Activated CD8-positive, alpha-beta memory T cell treated with anti-CD3 and anti-CD28 coated beads, Interleukin-2, amount 50 U/mL, for 1 hour (primary cell): ENCODE data around the gene KRT39.
"Not testable (repeated sequence)": the region's sequence is repeated elsewhere in the genome, so short reads cannot be mapped to it uniquely, and the experiment has no call there.

Source experiments
- DNase-seq: peaks from one replicate; pipeline ENCODE4 v3.0.0-alpha.2; 2020; ENCODE audit errors: extremely low read depth

KRT39 gene

DNA sequence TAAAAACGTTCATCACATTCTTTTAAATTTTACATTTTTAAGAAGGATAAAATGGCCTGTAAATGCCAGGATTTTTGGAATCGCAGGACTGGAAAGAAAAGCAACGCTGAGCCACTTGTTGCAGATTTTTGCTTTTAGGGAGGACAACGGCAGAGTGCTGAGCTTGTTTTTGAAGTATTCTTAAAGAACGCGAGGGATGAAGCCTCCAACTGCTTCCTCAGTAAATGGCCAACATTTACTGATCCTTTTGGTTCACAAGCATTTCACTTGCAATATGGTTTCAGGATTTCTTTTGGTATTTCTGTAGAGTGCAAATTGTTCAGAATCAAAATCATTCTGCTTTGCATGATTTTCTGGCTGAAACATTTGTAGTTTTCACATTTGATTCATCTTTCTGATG lies 26.5 kb downstream of the KRT39 start:
- DNase-seq = no peak

DNA sequence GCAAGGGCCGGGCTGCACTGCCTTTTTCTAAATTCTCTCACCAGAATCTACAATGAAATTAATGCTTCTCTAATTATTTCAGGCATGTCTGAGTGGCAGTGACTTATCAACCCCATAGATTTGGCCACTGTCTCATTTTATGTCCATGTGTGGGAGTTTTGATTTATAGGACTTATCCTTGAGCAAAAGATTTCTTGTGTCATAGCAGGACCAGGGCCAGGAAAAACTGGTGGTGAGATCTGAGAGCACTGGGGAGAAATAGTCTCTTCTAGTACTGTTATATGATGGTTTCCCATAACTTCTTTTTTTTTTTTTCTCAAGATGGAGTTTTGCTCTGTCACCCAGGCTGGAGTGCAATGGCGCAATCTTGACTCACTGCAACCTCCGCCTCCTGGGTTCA lies 27.8 kb downstream of the KRT39 start:
- DNase-seq = no peak

DNA sequence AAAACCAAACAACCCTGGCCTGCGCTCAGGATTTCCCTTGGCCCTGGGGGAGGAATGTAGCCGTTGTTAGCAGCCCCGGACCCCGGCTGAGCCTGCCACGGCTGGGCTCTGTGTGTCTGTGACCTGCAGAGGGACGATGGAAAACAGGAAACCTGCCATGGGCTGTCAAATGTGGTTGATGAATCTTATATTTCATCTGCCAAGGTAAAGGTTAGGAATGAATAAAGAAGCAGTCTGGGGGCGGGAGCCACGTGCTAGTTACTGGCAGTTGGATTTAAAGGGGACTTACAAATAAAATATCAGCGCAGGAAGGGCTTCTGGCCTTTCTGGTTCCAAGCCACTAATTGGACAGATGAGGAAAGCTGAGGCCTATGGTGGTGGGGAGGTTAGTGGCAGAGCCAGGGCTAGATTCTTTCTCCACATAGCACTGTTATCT lies 29.3 kb downstream of the KRT39 start, which contains the start of gene KRT23:
Gene KRT23, minus strand, starts transcription at position 263 of the 436 bp plus-strand sequence. CDS start 1,043 bp downstream, outside the sequence.
- no peak for DNase-seq

DNA sequence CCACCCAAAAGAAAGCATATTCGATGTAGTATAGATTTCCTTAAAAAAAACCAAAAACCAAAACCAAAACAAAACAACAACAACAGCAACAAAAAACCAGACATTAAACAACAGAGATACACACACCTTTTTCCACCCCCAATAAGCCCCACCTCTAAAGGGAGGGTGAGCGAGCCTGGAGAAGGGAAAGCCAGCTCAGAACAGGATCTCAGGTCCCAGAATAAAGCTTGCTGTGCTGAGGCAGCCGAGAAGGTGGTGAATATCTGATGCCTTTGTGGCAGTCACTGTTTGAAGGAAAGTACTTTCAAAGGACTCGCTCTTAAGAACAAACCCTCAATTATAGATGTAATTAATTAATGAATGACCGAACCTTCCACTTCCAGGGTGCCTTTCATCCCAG lies 29.8 kb downstream of the KRT39 start:
- no peak for DNase-seq

DNA sequence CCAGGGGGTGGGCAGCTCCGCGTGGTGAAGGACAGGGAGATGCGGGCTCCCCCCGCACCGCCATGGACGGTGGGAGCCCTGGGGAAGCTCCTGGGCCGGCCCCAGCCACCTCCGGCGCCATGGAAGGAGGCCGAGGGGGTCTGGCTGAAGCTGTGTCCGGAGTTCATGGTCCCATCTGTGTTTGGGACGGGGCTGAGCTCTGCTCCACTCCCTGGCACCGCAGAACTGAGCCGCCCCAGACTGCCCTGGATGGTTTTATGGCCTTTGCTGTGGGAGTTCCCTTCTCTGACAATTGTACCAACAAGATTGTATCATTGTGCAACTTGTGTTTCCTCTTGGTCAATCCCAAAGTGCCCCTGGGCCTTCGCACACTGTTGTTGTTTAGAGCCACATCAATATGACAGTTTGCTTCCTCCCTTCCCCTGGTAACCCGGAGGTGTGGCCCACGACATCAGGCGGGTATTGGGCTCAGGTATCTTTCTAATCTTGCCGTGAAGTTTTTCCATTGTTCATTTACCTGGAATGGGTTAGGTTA lies 30.2 kb downstream of the KRT39 start:
- no peak for DNase-seq

DNA sequence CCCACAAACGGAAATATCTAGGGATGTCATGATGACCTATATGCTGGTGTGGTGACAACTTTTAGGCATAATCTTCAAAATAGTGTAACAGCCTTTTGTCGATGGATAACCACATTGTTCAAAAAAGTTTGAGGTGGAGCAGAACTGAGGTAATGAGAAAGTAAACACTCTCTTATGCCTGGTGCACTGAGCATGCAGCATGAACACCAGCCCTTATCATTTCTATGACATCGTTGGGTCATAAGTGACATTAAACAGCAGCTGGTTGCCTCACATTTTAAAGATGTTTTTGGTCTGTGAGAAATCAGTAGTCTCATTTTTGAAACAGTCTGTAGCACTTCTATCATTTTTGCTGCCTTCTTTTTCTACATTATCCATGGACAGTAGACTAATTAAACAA lies 31.1 kb downstream of the KRT39 start:
- DNase-seq = no peak

DNA sequence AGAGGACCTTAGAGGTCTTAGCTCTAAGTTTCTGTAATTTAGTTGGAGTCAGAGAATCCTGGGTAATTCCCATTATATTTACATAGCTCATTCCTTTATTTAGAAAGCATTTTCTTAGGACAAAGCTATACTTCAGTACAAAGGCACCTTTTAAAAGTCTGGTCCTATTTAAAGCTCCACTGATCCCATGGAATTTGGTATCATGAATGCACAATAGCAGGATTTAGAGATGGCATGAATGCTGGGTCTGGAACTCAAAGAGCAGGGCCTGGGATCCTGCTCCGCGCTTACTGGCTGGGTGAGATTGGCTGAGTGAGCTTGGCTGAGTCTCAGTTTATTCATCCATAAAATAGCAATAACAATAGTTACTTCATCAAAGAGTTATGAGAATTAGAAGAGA lies 34.1 kb downstream of the KRT39 start:
- DNase-seq = no peak

DNA sequence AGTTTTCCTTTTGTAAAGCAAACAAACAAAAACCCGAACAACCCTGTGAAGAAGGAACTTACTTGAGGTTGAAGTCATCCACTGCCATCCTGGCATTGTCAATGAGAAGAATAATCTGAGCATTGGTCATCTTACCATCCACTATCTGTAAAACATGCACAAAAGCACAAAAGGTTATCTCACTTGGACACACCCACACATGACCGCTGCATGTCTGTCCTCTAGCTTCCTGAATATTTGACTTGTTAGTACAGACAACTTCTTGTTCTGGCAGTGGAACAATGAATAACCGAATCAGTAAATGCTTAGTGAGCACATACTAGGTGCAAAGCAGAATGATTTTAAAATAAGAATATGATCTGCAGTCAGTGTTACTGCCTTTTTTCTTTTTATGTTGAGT lies 35.4 kb downstream of the KRT39 start:
- DNase-seq = no peak

DNA sequence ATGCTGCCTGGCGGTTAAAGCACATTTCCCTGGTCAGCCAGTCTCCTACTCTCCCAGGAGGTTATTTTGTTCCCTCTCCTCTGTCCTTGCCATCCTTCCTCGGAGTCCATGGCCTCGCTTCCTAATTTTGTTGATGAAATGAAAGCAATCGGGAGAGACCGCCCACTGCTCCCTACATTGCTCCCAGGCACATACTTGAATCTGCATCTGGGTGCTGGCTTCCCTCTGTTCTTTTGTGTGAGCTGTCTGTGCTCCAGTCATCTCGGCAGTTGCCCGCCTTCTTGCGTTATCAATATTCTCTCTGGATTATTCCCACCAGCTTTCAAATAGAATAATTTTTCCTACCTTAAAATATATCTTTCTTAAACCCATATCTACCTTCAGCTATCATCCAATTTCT lies 40.4 kb downstream of the KRT39 start:
- no peak for DNase-seq

DNA sequence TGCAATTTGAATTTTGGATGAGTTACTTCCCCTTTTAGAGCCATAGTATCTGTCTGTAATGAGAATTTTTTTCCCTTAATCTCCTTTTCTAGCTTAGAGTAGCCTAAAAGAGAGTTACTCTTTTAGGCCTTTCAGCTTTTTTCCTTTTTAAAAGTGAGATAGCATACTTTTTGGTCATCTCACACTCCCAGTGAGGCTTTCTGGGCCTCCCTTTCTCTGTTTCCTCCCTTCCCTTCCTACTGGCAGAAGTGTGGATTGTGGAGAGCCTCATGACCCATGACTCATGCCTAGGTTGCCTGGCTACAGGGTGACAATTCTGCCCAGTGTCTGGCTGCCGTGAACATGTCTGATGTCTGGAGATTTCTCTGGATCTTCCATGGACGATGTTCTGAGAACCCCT lies 44.5 kb downstream of the KRT39 start:
- DNase-seq = no peak

DNA sequence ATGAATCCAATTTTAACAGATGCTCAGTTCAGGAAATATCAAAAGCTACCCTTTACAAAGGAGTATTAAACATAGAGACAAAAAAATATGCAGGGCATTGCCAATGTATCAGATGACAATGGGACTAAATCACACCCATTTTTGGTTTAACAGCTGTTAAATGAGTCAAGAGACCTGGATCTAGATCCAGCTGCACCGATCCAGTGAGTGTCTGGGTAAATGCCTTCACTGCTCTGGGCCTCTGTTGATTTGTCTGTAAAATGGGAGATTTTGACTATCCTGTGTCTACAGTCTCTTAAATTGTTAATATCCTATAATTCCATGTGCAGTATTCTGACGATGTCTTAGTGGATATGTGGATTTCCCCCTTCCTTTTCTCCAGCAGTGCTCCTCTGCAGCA lies 45.7 kb downstream of the KRT39 start:
- no peak for DNase-seq

DNA sequence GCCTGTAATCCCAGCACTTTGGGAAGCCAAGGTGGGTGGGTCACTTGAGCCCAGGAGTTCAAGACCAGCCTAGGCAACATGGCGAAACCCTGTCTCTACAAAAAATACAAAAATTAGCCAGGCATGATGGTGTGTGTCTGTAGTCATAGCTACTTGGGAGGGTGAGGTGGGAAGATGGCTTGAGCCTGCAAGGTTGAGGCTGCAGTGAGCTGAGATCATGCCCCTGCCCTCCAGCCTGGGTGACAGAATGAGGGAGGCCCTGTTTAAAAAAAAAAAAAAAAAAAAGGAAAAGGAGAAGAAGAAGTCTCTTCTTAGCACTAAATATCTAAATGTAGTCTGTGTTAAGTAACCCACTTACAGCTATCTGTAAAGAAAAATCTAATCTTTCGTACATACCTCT lies 49.6 kb downstream of the KRT39 start:
- DNase-seq = not testable (repeated sequence)

DNA sequence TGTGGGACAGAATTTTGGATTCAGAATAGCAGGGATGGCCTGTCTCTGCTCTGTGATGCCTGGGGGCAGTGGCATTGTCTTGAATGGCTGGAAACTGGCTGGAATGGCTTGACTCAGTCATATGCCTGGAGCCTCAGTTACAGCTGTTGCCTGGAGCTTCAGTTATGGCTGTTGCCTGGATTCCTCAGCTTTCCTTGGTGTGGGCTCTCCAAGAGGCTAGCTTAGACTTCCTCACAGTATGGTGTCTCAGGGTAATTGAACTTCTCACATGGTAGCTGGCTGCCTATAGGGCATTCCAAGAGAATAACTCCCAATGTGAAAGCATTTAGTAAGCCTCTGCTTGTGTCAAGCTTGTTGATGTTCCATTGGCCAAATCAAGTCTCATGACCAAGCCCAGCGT lies 50.4 kb downstream of the KRT39 start:
- no peak for DNase-seq

DNA sequence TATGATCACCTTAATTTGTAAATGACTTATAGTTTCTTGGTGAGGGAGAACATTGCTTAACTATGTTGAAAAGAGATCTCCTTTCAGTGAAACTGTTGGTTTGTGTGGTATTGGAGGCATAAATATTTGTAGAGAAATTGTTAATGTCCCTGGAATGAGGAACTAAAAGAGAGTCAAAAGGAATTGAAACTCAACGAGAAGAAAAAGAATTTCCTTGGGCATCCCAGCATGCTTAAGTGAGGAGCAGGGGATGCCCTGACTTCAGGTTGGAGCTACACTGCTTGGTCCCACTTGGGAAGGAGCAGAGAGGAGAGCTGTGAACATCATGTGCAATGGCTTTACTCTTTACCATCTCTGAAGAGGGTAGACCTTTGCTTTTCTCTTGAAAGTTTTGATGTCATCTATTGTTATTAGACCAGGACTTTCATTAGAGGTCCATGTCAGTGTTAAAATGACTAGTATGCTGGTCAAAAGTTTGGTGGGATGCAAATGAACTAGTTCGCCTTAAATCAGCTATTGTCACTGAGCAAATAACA lies 51.0 kb downstream of the KRT39 start:
- no peak for DNase-seq

DNA sequence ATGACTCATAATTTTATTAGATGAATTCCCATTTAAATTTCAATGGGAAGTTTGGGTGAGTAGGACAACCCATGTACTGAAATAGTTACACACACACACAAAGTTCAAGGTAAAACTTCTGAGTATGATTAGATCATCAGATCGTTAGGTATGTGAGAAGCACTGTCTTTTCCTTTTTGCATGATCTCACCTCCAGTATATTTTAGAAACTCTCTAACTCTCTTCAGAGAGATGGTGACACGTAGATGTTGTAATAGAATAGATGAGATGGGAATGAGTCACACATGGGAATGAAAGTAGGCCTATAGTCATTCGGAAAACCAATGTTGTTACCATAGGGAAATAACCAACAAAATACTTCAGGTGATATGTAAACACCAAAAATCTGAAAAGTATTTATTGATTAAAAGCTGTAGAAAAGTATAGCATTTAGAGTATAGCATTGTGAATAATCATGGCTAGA lies 51.5 kb downstream of the KRT39 start:
- no peak for DNase-seq

DNA sequence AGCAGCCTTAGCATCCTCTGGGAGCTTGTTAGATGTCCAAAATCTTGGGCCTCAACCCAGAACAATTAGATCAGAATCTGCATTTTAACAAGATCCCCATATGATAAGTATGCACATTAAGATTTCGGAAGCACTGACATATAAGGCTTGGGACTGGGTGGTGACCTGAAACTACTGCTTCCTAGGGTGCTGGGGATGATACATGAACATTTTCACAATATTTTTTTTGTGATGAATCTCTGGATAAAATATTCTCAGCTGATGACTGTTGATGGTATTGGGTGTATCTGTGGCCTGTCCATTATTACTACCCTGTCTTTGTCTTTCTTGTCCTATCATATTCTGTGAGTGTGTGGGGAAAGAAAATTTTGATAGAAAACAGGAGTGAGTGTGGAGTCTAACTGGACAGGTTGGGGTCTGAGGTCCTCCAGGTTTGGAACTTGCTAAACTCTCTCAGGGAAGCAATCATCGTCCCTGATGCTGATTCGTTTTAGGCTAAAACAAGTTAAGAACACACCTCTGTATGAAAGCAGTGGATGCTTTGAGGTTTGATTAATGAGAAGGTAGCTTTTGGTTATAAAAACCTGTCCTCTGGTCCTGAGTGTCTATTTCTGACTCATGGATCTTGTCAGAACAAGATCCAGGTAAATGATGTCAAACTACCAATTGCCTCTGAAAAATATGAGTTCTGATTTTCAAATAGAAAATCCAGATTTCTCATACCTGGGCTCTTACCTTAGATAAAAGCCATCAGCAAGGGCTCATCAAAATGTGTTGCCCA lies 52.5 kb downstream of the KRT39 start:
- no peak for DNase-seq

DNA sequence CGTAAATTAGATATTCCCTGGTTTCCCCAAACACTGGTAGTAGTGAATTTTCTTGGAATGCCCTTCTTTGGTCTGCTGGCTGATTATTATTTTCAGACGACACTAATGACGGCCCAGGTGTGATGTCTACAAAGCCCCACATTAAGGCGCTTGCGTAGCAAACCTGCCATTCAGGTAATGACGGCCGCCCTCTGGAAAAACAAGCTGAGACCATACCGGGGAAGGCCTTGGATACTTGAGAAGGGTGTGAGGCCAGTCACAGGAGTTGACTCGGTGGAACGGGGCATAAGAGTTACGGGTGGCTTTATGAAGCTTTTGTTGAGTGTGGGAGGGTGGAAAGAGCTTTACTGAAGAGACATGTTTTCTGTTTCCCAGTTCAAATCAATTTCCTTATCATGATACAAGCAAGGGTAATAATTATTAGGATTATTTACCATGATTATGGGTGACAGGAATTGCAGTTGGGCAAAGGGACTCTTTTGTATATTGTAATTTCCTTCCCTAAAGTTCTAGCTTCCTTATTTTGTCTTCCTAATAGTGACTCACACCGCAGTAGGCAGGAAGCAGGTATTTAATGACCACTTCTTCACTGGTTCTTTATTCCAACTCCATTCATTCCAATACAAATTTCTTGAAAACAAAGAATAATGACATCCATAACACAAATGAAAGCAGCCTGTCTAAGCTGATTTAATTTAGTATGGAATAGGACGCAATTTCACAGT lies 54.1 kb downstream of the KRT39 start:
- DNase-seq = no peak

DNA sequence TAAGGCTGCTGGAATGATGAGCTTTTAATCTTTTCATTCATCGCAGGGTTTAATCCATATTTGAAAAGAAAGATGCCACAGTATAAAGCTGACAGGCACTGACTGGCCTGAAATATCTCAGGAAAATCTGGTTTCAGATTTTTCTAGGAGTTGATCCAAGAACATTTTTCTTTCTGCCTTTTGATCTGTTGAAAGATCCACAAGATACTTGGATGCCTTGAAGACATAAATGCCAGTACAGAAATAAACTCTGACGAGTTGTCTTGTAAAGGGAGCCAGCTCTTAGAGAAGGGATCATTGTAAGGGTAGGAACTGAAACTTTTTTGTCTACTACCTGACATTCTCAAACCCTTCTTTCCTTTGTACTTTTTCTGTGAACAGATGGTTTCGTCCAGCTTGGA lies 56.3 kb downstream of the KRT39 start:
- no peak for DNase-seq

DNA sequence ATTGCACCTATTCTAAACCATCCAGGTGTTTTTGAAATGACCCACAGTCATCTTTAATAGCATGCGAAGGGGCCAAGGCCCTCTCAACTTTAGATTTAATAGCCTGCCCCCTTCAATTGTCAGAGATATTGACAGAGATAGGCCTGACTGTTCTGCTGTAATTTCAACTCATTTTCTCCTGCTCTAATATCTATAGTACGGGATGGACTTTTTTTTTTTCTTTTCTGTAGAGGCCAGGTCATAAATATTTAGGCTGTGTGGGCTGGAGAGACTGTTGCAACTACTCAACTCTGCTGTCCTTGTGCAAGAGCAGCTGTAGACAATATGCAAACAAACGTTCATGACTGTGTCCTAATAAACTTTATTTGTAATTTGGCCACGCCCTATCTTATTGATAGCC lies 57.0 kb downstream of the KRT39 start:
- no peak for DNase-seq

DNA sequence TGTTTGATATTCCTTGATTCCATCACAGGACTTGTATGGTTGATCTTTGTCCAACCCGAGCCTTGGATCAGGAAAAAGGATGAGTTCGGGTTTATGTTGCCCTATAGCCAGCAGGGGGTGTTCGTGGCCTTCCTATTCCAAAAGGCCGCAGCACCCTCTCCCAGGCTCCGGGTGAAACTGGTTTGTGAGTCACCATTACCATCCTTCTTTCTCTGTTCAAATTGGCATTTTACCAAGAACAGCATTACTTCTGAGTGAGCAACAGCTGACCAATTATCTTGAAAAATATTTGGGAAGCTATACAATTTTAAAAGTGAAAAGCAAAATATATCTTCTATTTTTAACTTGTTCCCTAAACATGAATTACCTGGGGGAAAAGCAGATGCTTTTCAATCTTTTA lies 57.4 kb downstream of the KRT39 start:
- DNase-seq = peak; percentile 45
